ENCODE measurements around the gene LTN1. TPM values are rescaled to one million over a fixed set of nuclear protein-coding genes. Genes with fewer than 3 reads are reported as not detected.

LTN1 gene
- total RNA-seq, 1 donor from 2014 or later, result 26.0 TPM

GRCh38 chr21:28928578-28929420, 63.9 kb downstream of the LTN1 start:
- DNase-seq (ENCODE audit: low read depth, low spot score), result no peak

DNA sequence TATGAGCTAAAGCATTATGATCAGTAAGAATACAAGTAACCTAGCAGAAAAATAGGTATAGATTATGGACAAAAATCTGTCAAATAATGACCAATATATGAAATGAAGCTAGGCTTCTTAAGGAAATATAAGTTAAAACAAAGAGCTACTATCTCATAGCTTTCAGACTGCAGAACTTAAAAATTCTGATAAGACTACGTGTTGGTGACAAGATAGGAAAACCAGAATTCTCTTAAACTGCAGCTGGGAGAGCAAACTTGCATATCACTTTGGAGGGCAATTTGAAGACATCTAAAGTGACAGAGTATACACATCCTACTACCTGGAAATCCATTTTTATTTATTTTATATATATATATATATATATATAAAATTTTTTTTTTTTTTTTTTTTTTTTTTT, 65.5 kb downstream of the LTN1 start:
- no peak for DNase-seq (ENCODE audit: low read depth, low spot score)

- DNase-seq (ENCODE audit: low read depth, low spot score), result no peak
Measured at GRCh38 chr21:28923439-28923975, 69.2 kb downstream of the LTN1 start.

DNA sequence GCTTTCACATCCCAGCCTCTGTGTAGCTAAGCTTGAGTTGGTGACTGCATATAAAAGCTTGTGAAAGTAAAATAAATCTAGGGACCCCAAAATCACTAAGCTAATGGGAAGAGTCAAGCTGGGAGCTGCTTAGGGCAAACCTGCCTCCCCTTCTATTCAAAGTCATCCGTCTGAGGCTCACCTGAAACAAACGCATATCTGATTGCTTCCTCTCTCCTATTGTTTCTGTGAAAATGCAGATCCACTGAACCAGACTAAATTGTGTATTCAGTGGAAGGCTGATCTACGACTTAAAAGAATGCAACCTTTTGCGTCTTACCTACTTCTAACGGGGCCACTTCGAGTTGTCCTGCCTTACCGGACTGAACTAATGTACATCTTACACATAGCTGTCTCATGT, 70.3 kb downstream of the LTN1 start:
- DNase-seq (ENCODE audit: low read depth, low spot score), result no peak

GRCh38 chr21:28916150-28916893, 76.4 kb downstream of the LTN1 start:
- DNase-seq (ENCODE audit: low read depth, low spot score), result no peak

GRCh38 chr21:28913071-28913470, 79.6 kb downstream of the LTN1 start:
- no peak for DNase-seq (ENCODE audit: low read depth, low spot score)

DNA sequence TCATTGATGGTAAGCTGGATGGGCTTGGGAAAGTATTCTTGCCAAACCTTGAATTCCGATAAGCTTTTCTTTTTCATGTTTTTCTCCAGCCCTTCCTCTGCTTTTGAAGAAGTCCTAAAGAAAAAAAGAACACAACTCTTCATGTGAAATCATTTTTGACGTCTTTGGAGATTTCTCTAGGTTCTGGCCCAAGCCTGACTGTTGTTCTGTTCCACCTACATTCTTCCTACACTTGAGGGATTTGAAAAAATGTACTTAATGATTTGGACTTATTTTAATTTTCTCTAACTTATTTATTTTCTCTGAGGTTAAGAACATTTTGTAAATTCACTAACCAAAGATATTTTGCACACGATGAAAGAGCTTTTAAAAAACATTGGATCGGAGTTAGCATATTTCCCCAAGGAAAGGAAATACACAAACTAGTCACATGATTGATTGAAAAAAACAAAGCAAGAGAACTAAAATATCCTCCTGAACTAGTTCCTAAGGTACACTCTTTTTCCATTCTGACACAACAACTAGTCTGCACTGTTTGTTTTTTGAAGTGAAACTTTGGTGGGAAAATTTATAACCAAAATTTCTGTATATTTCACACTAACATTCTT, 82.3 kb downstream of the LTN1 start:
- no peak for DNase-seq (ENCODE audit: low read depth, low spot score)

DNA sequence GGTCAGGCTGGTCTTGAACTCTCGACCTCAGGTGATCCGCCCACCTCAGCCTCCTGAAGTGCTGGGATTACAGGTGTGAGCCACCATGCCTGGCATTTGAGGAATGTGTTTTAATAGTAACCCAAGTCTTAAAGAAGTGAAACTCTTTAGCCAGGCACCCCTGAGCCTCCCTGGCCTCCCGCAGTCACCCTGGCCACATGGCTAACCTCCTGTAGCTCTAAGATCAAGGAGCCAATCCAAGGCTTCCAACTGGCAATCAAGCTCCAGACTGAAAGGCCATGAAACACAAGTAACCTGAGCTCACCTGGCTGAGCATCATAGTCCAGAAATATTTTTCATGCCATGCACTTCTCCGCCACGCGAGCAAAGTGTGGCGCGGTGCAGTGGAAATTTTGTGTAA, 84.3 kb downstream of the LTN1 start:
- DNase-seq (ENCODE audit: low read depth, low spot score), result no peak

DNA sequence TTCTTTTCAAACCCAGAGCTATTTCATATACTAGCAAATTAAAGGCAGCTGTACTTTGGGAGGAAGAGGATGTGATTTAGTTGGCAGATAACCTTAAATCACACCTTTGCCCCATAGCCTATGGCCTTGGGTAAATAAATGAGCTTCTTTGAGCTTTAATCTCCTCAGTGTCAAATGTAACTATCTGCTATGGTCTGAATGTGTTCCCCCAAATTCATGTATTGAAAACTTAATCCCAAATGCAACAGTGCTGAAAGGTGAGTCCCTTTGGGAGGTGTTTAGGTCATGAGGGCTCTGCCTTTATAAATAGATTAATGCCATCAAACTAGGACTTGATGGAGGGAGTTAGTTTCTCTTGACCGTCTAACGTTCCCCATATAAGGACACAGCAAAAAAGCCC, 85.8 kb downstream of the LTN1 start:
- DNase-seq (ENCODE audit: low read depth, low spot score), result no peak

DNA sequence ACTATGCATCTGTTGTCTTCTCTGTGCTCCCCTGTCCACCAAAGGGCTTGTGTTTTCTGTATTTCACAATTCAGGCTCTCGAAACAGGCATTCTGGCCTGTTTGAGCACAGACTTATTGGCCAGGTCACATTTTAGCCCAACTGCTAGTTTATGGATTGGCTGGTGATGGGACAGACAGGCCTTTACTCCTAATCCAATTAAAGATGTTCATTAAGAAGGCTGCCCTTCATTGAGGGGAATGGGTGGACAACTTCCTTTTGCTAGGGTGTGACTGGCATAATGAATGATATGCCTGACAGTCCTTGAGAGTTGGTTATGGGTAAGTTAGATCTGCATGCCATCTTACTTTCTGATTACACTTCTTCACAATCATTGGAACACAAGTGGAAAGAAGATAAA, 86.4 kb downstream of the LTN1 start:
- no peak for DNase-seq (ENCODE audit: low read depth, low spot score)

- no peak for DNase-seq (ENCODE audit: low read depth, low spot score)
Measured at GRCh38 chr21:28904961-28905435, 87.7 kb downstream of the LTN1 start.

DNA sequence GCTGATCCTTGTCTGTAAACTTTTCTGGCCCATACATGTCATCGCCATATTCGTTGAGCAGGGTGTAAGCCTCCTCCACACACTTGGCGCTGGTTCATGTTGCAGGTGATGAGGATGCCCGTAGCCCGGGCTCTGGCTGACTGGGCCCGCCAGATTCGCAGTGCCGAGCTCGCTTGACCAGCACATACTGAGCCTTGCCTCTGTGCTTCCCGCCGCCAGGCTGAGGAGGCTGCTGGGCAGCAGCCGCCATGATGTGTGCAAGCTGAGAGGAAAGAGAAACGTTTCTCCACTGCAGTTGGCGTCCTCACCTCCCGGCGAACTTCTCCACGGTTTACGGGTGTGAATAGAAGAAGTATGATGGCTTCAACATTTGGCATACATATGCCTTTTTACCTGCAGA, 89.2 kb downstream of the LTN1 start:
- no peak for DNase-seq (ENCODE audit: low read depth, low spot score)

- DNase-seq (ENCODE audit: low read depth, low spot score), result no peak
Measured at GRCh38 chr21:28900481-28900880, 92.2 kb downstream of the LTN1 start.

DNA sequence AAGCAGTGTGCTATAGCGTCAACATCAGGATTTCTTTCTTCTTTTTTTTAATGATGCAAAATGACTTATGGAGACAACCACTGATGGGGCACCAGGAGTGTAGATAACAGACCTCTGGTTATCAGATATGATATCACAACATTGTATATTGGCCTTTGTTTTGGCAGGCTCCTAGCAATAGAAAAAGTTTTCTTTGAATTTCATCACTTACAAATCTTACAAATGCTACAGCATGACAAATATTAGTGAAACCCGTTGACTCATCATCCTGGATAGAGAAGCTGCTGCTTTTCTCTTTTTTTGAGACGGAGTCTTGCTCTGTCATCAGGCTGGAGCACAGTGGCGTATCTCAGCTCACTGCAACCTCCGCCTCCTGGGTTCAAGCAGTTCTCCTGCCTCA, 92.9 kb downstream of the LTN1 start:
- DNase-seq (ENCODE audit: low read depth, low spot score), result no peak

DNA sequence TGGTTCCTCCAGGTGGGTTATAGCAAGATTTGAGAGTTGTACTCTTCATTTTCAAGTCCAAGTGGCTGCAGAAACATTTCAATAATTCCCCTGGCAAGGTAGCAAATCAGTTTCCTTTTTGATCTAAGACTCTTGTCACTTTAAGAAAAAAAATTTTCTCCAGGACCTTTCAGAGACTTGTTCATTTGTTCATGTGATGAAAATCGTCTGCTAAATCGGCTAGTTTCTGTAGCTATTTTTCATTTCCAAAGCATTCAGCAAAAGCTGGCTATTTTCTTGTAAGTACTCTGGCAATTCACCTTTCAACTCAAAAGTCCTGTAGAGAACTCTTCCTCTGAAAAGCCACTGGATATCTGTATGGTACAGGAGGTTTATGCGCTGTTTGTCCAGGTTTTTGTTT, 93.5 kb downstream of the LTN1 start:
- no peak for DNase-seq (ENCODE audit: low read depth, low spot score)

DNA sequence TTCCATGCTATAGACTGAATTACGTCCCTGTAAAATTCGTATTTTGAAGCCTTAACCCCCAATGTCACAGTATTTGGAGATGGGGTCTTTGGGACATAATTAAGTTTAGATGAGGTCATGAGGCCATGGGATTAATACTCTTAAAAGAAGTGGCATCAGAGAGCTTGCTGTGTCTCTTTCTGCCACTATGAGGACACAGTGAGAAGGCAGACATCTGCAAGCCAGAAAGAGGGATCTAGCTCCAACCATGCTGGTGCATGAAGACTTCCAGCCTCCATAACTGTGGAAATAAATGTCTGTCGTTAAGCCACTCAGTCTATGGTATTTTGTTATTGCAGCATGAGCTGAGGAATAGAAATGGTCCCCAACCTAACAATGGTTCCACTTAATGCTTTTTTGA, 99.0 kb downstream of the LTN1 start:
- DNase-seq (ENCODE audit: low read depth, low spot score), result no peak

DNA sequence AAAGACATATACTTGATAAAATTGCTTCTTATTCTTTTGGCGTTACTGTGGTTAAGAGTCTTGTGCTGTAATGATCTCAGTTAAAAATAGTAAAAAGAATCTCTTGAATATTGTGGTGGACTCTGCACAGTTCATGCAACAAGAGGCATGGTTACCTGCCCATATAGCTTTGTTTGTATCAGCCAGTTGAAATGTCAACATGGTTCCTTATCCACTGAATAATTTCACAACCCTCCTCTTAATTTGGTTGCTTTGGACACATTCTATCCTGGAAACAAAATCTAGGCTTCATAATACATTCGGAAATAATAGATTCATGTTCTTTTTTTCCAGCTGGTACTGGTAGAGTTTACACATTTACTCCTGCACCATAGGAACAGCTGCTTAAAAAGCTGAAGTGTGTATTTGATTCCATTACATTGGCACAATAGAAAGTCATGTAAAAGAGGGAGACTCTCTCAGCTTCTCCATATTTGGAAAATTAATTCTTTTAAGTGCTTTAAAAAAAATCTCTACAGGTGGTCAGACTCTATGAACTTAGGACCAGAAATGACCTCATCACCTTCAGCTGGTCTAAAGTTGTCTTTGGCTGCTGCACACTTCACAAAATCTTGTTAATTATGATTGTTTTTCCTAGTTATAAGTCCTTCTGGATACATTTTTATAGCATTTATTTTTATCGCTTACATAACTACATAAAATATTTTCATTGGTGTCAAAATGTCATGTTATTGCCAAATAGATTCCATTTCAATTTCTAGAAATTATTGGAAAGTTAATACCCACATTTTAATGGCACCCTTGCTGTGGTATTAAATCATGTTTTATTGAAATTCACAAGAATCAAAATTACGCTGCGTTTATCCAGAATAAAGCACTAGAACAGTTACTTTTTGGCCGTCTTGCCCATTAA, 100.2 kb downstream of the LTN1 start:
- DNase-seq (ENCODE audit: low read depth, low spot score), result no peak

DNA sequence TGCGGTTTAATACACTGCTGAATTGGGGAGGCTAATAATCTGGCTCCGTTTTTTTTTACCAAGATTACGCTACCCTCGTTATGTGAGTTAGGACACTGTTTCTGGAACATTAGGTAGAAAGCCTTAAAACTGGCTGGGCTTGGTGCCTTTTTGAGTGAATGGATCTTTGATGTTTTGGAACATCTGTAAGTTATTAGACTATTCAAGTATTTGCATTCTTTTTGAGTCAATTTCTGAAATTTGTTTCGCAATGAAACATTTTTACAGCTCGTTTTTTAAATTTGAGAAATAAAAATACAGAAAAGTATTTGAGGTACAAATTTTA, 106.9 kb downstream of the LTN1 start:
- DNase-seq (ENCODE audit: low read depth, low spot score), result no peak

DNA sequence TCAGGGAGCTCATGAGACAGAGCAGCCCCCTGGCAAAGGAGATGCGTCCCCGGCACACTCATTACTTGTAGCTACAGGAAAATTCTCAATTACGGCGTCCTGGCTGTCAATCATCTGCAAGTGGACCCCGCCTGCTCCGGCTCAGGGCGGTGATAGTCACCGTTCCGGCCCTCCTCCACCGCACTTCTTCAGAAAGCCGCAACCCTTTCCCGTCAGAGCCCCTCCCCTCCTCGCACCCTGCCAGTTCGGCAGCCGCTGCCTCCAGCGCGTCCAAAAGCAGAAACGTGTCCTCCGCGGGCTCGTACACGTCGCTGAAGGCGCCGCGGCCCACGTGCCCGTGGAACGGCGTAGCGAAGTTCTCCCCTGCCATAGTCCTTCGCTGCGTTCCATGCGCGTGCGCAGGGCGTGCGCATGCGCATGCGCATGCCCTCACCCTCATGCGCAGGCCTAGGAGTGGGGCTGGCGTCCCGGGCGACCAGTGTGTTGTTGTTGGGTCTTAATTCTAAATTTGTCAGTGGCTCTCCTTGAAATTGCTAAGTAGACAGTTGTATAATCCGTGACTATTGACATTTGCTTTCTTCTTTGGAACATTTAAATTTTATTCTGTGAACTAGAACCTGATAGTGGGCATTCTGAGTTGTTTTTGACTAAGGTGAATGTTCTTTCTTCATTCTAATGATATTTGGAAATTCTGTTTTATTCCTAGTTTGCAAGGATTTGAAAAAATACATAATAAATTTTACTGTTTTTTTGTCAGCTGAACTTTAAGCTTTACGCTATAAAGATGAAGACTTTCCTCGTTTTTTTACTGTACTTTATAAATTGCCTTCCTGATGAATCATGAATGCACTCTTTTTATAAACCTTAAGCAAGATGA, 107.5 kb downstream of the LTN1 start:
- DNase-seq (ENCODE audit: low read depth, low spot score), result peak; percentile 64

GRCh38 chr21:28884481-28884880, 108.2 kb downstream of the LTN1 start:
- no peak for DNase-seq (ENCODE audit: low read depth, low spot score)

Data from pulmonary artery endothelial cell (primary cell).